Activated T-cell treated with anti-CD3 and anti-CD28 coated beads for 1 hour (primary cell): ENCODE results near the gene RYR2.

Source experiments
- DNase-seq: peaks from one replicate; pipeline ENCODE4 v3.0.0-alpha.2; 2020; ENCODE audit warnings: low read depth

The RYR2 gene

GRCh38 chr1:237673631-237674030 lies 631.6 kb downstream of the RYR2 start:
- no peak for DNase-seq

GRCh38 chr1:237677979-237678378 lies 636.0 kb downstream of the RYR2 start:
- no peak for DNase-seq

DNA sequence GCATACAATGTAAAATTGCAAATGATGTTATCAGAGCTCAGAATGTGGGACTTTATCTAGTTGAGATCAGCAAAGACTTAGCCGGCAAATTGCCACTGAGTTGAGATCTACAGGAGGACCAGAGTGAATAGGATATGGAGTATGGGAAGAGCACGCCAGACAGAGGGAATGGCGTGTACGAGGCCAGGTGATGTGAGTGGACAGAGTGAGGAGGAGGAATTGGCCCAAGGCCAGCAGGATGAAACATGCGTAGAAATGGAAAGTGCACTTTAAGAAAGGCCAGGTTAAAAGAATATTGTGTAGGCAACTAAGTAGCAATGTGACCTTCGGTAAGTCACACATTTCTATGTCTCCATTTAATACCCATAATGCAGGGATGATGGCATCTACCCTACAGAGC lies 637.7 kb downstream of the RYR2 start:
- DNase-seq = no peak

- DNase-seq = no peak
These were observed 639.2 kb downstream of the RYR2 start for GRCh38 chr1:237681210-237681609.

DNA sequence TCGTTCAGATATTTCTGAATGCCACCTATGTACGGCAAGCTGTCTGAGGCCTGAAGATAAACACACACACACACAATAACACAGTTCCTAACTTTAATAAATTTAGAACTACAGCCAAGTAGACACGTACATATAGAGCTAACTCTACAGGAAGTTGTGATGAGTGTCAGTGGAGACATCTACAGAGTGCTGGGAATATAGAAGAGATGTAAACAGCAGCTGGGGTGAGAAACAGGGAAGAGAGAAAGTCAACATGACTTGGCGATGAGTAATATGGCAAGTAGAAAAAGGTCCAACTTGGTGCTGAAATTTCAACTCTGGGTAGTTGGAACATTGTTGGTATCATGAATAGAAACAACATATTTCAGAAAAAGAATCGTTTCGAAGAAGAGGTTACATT lies 642.3 kb downstream of the RYR2 start:
- DNase-seq = no peak

DNA sequence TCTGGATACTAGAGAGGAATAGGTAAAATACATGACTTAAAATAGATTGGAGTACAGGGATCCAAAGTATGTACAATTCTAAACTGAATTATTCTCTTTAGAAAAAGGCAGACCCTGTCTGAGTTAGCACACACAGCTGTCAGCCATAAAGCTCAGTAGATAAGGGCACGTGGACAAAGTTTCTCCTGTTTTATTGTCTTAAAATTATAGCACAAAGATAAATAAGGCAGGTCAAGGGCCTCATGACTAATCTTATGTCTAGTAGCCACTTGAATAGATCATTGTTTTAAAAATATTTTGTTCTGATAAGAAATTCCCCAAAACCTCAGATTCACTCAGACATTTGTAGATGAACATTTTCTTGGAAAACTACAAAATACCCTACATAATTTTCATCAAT lies 643.6 kb downstream of the RYR2 start:
- DNase-seq = no peak

- no peak for DNase-seq
These were observed 645.8 kb downstream of the RYR2 start for GRCh38 chr1:237687804-237688203.

- no peak for DNase-seq
These were observed 648.7 kb downstream of the RYR2 start for GRCh38 chr1:237690656-237691055.

GRCh38 chr1:237692255-237692654 lies 650.3 kb downstream of the RYR2 start:
- no peak for DNase-seq

- DNase-seq = no peak
These were observed 653.9 kb downstream of the RYR2 start for GRCh38 chr1:237695878-237696277.

DNA sequence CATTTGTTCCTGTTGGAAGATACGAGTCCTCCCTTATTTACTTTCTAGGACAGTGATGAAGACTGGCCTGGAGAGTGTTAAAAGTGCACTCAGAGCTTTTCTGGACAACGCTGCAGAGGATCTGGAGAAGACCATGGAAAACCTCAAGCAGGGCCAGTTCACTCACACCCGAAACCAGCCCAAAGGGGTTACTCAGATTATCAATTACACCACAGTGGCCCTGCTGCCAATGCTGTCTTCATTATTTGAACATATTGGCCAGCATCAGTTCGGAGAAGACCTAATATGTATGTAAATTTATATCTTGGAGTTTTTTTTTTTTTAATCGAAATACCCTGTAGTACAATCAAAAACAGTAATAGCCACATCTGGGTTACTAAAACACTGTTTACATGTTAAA lies 658.2 kb downstream of the RYR2 start:
- DNase-seq = no peak

DNA sequence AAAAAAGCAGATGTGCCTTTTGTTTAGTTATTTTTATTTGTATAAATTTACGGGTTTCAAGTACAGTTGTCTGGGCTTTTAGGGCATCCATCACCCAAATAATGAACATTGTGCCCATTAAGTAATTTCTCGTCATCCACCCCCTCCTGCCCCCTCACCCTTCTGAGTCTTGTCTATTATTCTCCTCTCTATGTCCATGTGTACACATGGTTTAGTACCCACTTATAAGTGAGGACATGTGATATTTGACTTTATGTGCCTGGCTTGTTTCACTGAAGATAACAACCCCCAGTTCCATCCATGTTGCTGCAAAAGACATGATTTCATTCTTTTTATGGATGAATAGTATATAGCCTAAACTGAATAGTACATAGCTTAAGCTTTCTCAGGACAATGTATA lies 659.5 kb downstream of the RYR2 start:
- no peak for DNase-seq

DNA sequence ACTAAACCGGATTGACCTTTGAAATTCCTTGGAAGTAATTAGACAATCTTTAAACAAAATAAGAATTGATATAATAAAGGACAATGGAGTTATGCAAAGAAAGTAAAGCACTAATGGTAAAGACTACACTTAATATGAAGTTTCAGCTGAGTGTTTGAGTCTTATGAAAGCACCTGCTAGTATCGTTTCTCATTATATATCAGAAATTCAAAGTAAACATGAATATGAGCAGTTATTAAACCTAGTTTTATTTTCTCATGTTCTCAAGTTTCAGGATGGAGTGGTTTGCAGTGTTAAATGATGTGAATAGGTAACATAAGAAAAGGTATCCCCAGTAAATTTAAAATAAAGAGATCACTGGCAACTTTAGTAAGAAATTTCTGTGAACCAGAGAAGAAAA lies 660.2 kb downstream of the RYR2 start:
- DNase-seq = no peak

DNA sequence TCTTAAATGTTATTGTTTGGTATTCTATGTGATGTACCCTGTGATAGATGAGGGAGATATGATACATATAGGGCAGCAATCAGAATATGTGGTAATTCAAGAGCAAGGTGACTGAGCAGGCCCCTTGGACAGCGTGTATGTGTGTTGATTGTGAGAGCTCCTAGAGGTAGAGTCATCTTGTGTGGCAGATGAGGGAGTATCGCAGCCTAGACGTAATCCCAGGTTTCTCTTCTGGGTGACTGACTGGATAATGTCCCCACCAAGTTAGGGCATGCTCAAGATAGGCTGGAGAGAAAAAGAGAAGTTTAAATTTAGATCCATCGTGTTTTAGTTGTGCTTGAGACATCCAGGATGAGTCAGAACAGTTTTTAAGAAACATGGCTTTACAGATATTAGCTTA lies 663.5 kb downstream of the RYR2 start:
- DNase-seq = no peak

GRCh38 chr1:237709355-237709754 lies 667.4 kb downstream of the RYR2 start:
- no peak for DNase-seq

- DNase-seq = no peak
These were observed 669.3 kb downstream of the RYR2 start for GRCh38 chr1:237711281-237711680.

DNA sequence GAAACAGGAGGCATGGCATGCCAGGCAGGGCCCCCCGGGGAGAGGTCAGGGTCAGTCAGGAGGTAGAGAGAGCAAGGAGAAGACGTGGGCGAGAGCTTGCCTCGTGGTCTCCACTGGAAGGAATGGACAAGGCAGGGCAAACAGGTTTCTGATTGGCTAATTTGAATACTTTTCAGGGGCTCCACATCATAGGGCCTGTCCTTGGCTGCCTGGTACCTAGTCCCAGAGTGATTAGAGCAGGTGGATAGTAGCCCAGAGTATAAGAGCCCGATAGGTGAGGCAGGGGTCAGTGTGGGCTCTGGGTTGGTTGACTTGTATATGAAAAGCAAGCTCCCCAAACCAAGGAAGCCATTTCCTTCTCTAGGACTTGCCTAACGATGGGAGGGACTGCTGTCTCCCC lies 670.1 kb downstream of the RYR2 start:
- DNase-seq = no peak

- no peak for DNase-seq
These were observed 670.7 kb downstream of the RYR2 start for GRCh38 chr1:237712586-237713157.

DNA sequence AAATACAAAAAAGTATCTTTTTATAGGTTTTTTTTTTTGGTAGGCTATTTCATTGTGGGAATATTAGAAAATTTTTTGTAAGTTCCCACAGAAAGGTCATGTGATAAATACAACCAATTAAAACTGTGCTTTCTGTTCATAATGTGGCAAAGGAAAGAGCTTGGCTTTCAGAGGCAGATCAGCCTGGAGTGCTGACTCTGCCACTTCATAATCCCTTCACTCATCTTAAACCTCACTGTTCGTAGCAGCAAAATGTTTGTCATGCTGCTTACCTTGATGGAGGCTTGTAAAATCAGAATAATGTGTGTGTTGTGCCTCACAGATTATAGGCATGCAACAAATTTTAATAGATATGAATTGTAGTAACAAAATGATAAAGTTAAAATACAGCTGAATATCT lies 671.9 kb downstream of the RYR2 start:
- DNase-seq = no peak

GRCh38 chr1:237717106-237717505 lies 675.1 kb downstream of the RYR2 start:
- DNase-seq = no peak

GRCh38 chr1:237730826-237731350 lies 688.9 kb downstream of the RYR2 start:
- no peak for DNase-seq

DNA sequence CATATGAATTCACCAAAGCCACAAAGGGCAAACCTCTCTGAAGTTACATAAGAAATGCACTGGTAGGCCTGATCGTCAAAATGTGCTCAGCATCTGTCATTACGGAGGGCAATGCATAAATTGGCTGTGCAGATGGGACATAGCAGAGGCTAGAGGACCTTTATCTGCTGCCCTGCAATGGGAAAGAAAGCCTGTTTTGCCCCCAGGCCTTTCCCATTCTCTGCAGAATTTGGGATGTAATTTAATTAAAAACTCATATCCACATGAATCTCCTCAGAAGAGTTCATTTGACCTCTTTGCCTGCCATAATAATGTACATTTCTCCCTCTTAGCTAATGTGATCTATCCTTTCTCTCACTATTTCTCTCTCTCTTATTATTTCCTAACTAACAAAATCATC lies 690.7 kb downstream of the RYR2 start:
- DNase-seq = no peak

DNA sequence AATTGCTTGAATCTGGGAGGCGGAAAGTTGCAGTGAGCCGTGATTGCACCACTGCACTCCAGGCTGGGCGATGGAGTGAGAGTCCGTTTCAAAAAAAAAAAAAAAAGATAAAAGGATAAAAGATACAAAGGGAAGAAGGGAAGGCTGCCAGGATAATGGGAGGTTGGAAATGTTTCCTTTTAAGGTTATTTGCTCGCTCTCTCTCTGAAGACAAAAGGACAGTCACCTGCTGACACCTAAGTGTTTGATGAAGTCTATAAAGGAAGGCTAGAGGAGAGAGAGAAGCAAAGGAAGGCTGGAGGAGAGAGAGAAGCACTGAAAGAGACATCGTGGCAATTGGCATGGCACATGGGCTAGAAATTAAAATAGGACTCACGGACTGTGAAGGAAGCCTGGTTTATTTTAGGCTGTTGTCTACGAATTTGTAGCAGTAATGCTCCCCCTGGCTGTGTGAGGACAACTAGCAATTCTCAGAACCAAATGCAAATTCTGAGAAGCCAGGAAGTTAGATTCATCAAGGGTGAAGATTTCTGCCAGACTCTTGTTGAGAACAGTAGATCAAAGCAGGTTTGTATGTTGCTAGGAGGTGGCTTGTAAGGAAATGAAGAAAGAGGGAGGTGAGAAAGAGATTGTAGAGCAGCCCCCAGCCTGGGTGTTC lies 694.5 kb downstream of the RYR2 start:
- DNase-seq = no peak

DNA sequence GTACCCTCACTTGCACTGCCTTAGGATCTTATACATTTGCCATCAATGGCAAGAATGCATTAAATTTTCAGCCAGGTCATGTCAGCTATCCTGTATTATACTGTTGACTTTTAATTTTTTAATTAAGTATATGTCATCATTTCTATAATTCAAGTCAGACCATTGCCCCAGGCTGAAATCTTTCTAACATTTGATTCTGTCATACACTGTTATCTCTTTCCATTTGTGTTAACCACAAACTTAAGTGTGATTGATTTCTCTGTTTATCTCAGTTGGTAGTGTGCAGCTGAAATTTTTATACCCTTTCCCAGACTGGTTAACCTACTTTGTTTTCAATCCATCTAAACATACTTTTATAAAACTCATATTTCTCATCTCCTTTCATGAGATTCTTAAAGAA lies 695.5 kb downstream of the RYR2 start:
- DNase-seq = no peak
